NCI-H774 (cell line): Measurements from ENCODE around the gene PNPLA7.
"Not testable (repeated sequence)": the region's sequence is repeated elsewhere in the genome, so short reads cannot be mapped to it uniquely, and the experiment has no call there.

ENCODE experiments used
- DNase-seq: peaks from one replicate; lab custom pipeline; 2025; lab: John Stamatoyannopoulos, UW

The PNPLA7 gene

DNA sequence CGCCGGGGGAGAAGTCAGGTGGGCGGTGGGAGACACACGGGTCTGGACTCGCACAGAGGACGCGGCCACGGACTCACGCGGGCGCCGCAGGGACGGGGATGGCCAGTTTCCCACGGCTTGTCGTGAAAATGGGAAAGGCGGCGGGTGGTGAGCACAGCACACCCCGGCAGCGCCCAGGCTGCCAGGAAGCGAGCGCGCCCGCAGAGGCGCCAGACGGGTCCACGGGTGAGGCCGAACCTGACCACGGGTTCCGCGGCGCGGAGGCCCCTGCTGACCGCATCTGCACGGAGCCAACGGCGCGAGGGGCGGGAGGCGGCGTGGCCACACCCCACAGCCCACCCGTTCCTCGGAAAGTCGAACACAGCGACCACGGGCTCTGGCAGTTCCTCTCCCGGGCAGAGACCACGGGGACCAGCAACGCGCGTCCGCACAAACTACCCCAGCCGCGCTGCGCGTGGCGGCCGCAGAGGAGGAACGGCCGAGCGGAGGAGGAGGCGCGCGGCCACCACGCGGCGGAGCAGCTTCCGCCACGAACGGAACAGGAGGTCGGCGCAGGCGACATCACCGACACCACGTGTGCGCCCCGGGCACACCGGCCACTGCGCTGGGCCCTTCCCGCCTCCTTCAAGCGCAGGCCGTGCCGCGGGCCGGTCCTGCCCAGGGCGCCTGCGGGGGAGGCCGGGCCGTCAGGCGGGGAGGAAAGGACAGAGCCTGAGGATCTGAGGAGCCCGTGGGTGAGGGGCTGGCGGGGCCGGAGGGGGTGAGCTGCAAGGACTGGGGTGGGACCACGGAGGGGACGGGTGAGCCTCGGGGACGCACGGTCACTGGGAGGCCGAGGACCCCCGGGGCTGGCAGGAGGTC is 132.8 kb downstream of the PNPLA7 start:
- DNase-seq, result no peak

DNA sequence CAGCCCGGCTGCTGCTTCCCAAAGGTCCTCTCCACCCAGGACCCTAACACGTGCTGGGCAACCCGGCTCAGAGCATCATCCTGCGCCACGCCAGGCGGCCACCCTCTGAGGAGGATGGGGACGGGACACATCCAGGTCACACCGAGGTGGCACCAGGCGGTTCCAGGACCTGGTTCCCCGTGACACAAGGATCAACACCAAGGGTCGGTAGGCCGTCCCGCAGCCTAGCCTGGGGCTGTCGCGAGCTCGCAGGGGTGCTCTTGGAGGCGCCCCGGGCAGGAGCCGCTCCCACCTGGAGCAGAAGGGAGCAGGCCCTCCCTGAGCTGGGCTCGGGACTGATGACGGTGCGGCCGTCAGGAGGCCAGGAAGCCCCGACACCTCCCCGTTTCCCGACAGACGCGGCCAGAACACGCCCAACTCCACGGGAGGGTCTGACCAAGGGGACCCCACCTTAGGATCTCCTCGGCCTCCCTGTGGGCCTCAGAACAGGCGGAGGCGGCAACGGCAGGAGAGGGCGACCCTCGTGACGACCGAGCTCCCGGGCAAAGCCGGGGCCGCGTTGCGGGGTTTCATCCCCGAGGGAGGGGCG is 133.5 kb downstream of the PNPLA7 start:
- DNase-seq, result no peak

DNA sequence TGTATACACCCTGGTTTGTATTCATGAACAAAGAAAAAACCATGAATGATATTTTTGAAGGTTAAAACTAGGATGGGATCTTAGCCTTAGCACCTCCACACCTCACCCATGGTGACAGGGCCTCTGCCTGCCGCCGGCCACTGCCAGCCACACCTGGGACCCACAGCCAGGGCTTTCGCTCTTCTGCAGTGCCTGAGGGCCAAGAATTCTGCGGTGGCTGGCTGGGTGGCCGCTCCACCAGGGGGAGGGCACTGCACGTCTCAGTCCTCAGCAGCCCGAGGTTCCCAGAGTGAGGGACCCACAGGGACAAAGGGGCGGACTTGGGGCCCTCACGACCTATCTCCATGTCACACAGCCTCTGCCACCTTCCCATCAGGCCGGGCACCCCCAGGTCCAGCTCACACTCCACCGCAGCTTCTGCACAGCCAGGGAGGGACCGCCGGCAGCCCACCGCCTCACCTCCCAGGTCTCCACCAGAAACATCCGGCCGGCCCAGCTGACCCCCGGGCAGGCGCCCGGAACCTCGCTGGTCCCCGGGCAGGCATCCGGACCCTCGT is 134.1 kb downstream of the PNPLA7 start:
- DNase-seq, result no peak

DNA sequence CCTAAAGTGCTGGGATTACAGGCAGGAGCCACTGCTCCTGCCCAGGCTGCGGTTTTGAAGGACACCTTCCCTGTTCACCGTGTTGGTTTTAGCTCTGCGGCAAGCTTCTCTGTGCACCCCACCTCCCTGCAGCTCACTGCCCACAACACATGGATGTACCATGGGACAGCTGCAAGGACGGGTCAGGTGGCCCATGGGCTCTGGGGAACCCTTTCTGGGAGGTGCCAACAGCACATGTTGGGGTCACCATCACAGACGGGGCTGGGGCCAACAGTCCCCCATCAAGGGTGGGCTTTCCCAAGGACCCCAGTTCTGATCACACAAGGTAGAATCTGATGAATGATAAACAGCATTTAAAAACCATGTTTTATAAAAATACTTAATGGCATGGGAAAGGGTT is 134.8 kb downstream of the PNPLA7 start:
- no peak for DNase-seq

DNA sequence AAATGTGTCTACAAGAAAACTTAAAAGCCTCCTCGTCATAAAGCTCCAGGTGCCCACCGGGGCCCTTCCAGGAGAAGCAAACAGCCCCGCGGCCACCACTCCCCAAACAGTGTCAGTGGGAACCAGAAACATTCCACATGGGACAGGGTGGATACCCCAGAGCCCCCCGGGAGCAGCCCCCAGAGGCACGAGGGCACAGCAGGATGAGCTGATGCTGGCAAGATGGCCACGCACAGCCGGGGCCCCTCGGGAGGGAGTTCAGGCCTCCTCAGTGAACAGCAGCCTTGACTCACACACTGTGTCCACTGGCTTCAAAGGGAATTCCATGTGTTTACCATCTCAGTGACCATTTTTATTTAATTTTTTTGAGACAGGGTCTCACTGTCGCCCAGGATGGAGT is 137.8 kb downstream of the PNPLA7 start:
- no peak for DNase-seq

DNA sequence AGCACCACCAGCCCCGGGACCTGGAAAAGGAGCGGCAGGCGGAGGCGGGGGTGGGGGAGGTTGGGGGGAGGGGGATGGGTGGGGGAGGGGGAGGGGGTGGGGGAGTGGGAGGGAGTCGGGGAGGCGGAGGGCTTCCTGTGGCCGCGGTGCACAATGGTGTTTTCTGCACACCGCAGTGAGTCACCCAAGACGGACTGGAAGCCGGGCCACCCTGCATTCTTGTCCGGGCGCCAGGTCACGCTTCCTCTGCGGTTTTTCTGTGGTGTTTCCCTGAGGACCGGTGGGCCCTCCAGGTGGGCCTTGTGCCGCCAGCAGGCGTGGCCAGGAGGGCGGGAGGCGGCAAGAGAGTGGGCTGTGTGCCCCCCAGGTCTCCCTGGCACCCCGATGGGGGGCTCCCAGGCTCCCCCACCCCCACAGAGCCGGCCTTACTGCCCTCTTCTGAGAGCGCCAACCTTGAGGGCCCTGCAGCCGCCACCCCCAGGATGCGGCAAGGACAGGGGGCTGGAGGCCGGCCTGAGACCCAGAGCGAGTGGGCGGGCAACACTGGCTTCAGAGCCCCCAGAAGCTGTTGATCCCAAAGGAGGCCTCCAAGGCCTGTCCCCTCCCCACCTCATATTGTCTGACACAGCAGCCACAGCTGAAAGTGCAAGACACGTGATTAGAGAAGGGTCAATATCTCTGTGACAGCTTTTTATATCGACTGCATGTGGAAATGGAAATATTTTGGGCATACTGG is 138.4 kb downstream of the PNPLA7 start:
- no peak for DNase-seq

DNA sequence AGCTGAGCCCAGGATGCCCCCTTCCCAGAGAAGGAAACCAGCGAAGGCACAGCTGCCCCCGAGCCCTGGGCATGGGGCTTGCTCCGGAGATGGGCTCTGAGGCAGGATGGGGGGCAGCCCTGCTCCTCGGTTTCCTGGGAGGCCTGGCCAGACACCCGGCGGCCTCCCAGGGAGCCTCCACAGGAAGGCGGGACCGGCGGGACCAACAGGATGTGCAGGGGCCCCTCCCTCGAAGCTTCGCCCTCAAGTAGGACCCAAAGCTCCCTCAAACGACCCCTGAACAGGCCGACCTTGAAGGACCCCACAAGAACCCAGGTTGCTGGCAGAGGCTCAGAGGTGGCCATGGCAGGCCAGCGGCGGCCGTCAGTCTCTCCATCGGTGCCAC is 138.9 kb downstream of the PNPLA7 start:
- DNase-seq, result no peak

DNA sequence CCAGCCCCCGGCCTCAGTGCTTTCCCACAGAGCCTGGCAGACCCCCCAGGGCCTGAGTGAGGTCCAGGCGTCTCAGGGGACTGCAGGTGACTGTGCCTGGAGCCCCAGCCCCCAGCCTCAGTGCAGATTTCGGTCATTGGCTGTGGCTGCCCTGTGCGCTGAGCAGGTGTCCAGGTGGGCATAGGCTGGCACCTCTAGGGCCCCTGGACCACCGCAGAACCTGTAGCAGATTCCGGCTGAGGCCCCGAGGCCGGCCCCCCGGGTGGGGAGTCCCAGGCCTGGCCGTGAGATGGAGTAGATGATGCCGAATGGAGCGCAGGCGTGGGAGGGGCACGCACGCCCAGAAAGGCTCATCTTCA is 139.3 kb downstream of the PNPLA7 start:
- DNase-seq, result no peak

DNA sequence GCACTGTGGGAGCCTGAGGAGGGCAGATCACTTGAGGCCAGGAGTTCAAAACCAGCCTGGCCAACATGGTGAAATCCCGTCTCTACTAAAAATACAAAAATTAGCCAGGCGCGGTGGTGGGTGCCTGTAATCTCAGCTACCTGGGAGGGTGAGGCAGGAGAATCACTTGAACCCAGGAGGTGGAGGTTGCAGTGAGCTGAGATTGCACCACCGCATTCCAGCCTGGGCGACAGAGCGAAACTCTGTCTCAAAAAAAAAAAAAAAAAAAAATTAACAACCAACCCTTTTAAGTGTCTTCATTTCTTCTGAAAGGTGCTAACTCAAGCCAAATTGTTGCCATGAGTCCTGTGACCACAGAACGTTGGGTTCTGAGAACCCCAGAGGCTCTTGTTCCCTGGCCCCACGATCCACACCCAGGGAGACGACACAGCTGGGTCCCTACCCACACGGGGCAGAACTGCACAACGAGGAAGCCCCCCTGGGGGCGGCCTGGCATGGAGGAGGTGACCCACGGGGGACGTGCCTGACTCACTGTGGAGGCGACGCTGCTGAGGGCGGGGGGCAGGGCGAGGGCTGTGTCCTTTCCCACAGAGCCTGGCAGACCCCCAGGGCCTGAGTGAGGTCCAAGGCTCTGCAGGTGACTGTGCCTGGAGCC is 139.8 kb downstream of the PNPLA7 start:
- DNase-seq, result not testable (repeated sequence)
